HG03521 (cell line): ENCODE measurements around the gene POLK.
"Not testable (repeated sequence)": the region's sequence is repeated elsewhere in the genome, so short reads cannot be mapped to it uniquely, and the experiment has no call there.

ENCODE experiments used
- ATAC-seq: cut with Tn5 transposase; IDR thresholded peaks from one replicate; pipeline ENCODE4 v1.9.1; 2021; ENCODE audit warnings: mild to moderate bottlenecking, moderate library complexity; ENCODE audit not compliant: unreplicated experiment

Gene POLK

GRCh38 chr5:75510417-75510835 lies 1.3 kb upstream of the POLK start:
- no peak for ATAC-seq

DNA sequence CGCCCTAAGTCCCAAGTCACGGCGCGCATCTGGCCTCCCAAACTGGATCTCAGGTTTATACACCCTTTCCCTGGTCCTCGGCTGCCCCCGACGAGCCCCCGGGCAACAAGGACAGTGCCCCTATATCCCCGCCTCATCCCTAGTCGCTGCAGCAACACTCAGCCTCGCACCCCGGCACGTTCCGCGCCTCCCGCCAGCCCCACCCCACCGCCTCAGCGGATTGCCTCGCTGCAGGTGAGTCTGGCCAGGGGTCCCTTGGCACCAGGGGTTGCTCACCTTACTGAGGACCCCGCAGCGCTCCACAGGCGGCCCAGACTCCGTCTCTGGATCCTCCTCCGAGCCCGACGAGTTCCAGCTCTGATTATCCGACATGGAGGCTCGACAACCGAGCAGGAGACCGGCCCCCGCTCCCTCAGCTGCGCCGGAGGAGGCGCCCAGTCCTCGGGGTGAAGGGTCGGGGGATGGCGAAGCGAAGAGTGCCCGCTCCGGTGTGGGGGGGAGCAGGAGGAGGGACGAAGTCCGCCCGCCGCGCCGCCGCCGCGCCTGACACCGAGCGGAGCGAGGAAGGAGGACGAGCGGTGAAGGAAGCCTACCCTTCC lies 756 bp upstream of the POLK start:
- ATAC-seq = peak; percentile 22

GRCh38 chr5:75512383-75513074 lies 838 bp downstream of the POLK start:
- ATAC-seq = no peak

- ATAC-seq = no peak
Measured at GRCh38 chr5:75513841-75514240, 2.1 kb downstream of the POLK start.

DNA sequence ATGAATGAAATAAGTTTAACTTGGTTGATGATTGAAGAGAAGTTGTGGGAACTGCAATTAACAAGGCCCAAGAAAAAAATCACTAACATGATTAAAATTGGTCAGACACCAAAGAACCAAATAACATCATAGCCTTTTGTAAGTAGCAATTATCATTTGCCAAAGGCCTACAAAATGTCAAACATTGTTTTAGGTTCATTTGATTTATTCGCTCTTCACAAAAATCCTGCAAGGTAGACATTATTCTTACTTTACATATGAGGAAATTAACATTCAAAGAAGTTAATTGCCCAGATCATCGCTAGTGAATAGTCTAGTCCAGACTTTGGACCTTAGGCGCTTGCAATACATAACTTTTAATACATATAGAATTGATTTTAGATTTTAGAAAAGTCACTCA lies 2.6 kb downstream of the POLK start:
- no peak for ATAC-seq

GRCh38 chr5:75519761-75520160 lies 8.1 kb downstream of the POLK start:
- ATAC-seq = no peak

GRCh38 chr5:75521195-75521594 lies 9.5 kb downstream of the POLK start:
- no peak for ATAC-seq

DNA sequence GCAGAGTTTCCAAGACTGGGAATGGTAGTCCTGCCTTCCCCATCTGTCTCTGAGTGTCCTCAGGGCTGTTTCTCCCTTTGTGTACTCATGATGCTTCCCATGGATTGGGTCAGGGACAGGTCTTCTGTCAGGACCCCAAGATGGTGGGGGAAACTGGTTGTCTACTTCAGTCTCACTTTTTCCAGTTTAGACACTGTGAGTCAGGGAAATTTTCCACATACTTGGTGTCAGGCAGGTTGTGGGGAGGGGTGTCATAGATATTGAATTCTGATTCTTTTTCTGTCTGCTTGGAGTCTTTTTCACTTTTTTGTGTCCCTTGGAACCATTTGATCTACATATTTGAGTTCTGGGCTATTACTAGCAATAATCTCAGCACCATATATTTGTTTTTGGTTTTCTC lies 10.3 kb downstream of the POLK start:
- ATAC-seq = no peak

- ATAC-seq = no peak
Measured at GRCh38 chr5:75522542-75522941, 10.9 kb downstream of the POLK start.

- no peak for ATAC-seq
Measured at GRCh38 chr5:75523275-75523674, 11.6 kb downstream of the POLK start.

GRCh38 chr5:75524071-75524470 lies 12.4 kb downstream of the POLK start:
- peak; percentile 80 for ATAC-seq

DNA sequence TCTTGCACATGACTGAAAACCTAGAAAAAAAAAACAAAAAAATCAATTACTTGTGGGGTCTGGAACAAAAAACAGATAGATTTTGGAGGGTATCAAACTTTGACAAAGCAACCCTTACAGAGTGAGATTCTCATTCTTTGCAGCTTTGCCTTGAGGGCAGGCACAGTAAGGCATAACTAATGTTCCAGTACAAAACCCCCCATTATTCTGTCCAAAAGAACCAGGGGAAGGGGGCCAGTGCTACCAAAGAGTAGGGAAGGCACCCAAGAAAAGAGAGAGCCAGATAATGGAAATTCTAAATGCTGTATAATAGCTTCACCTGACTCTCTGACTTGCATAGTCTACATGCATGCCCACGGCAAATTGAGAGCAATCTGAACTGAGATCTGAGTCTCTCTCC lies 12.9 kb downstream of the POLK start:
- no peak for ATAC-seq

DNA sequence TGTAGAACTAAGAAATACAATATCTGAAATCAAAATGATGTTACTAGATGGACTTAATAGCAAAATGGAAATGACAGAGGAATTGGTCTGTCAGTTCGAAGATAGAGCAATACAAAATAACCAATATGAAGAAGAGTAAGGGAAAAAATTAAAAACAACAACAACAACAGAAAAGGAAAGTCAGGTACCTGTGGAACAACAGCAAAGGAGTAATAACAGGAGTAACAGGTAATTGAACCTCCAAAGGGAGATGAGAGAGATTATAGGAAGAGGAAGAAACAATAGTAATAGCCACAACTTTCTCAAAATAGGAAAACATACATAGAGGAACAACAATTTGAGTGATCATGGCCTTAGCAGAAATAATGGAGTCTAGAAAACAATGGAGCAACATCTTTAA lies 13.7 kb downstream of the POLK start:
- ATAC-seq = no peak

DNA sequence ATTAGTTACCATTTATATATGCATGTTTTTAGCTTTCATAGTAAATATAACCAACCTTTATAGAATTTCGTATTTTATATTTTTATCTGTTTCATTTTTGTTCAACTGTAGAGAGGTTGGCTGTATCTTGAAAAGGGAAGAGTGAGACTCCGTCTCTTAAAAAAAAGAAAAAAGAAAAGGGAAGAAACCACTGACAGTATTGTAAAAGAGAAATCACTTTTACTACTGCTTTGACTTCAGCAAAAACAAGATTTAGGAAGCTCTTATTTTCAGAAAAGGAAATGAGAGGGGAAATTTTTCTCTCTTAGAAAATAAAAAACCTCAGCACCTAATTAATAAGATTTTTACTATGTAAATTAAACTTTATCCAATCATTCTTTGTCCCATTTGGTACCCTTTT lies 14.4 kb downstream of the POLK start:
- no peak for ATAC-seq

- no peak for ATAC-seq
Measured at GRCh38 chr5:75529185-75529584, 17.5 kb downstream of the POLK start.

DNA sequence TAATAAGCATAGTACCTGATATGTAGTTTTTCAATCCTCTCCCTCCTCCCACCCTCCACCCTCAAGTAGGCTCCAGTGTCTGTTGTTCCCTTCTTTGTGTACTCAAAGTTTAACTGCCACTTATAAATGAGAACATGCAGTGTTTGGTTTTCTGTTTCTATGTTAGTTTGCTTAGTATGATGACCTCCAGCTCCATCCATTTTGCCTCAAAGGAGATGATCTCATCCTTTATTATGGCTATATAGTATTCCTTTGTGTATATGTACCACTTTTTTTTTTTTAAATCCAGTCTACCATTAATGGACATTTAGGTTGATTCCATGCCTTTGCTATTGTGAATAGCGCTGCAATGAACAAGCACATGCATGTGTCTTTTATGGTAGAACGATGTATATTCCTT lies 20.5 kb downstream of the POLK start:
- ATAC-seq = no peak

DNA sequence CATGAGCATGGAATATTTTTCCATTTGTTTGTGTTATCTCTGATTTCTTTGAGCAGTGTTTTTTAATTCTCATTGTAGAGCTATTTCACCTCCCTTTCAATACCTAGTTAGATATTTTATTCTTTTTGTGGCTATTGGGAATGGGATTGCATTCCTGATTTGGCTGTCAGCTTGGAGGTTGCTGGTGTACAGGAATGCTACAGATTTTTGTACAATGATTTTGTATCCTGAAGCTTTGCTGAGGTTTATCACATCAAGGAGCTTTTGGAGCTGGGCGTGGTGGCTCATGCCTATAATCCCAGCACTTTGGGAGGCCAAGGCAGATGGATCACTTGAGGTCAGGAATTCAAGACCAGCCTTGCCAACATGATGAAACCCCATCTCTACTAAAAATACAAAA lies 22.0 kb downstream of the POLK start:
- ATAC-seq = not testable (repeated sequence)

GRCh38 chr5:75534734-75535133 lies 23.0 kb downstream of the POLK start:
- no peak for ATAC-seq

DNA sequence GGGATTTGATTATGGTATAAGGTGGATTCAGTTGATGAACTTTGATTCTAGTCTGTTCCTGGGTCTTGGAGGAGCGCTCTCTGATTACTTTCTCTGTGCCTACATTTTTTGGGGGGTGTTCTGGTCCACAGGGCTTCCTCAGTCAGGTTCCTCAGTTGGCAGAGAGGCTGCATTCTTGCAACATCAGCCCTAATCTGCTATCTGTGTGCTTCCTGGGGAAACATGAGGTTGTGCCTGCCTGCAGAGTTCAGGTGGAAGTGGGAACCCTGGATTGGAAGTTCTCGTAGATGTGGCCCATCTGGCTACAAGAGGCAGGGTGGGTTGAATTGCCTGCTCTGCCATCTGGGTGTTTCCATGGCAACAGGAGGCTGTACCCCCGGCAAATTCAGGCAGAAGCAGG lies 24.5 kb downstream of the POLK start:
- no peak for ATAC-seq

DNA sequence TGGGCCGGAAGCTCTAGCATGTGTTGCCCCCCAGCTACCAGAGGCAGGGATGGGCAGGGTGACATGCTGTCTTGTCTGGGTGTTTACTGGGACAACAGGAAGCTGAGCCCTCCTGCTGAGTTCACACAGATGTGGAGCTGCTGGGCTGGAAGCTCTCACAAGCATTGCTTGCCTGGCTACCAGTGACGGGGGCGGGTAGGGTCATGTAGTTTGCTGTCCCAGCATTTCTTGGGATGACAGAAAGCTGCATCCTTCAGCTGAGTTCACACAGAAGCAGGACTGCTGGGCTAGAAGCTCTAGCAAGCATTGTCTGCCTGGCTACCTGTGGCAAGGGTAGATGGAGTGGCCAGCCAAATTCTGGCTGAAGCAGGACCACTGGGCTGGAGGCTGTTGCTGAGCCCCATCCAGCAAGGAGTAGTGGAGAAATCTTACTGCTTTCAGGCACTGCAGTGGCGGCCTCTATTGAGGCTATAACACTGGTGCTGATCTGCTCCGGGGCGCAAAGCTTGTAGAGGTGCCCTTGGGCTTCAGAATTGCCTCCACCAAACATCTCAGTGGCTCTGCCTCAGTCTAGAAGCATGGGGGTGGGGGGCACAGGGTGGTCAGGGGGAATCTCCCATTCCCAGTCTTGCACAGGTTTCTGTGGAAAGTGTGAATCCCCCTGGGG lies 25.1 kb downstream of the POLK start:
- ATAC-seq = no peak

- ATAC-seq = no peak
Measured at GRCh38 chr5:75538211-75538610, 26.5 kb downstream of the POLK start.

- no peak for ATAC-seq
Measured at GRCh38 chr5:75545131-75545530, 33.4 kb downstream of the POLK start.
